SU-DHL-6 (cell line): ENCODE data around the gene EIF4G2.

Experiments used
- H2AFZ ChIP-seq: fragments of 200-600 bp; sonication (generic); 2 replicates; pipeline ENCODE4 v1.6.1; 2014; ENCODE audit warnings: low read depth, mild to moderate bottlenecking, moderate library complexity, mixed read lengths, antibody characterized with exemption, low read length; ENCODE audit not compliant: severe bottlenecking
- H3F3A ChIP-seq: fragments of 200-600 bp; shearing (Covaris generic); 2 replicates; pipeline ENCODE4 v1.6.0; 2016; ENCODE audit warnings: antibody characterized with exemption, mild to moderate bottlenecking; ENCODE audit not compliant: insufficient read depth
- H3K27ac ChIP-seq: fragments of 200-600 bp; sonication (generic); 2 replicates; pipeline ENCODE4 v1.5.1; 2016; ENCODE audit warnings: low read depth, mild to moderate bottlenecking, low read length, moderate library complexity, mixed read lengths
- H3K27me3 ChIP-seq: fragments of 200-600 bp; sonication (generic), shearing (Covaris generic); 2 replicates; pipeline ENCODE4 v1.6.0; 2014; ENCODE audit warnings: mild to moderate bottlenecking, low read length
- H3K36me3 ChIP-seq: fragments of 200-600 bp; sonication (generic); 2 replicates; pipeline ENCODE4 v1.6.1; 2014; ENCODE audit warnings: mild to moderate bottlenecking, low read length, mixed read lengths
- H3K4me2 ChIP-seq: fragments of 300-600, 200-600 bp; shearing (Covaris generic), sonication (generic); 2 replicates; pipeline ENCODE4 v1.6.0; 2014; ENCODE audit warnings: low read length, low read depth, mild to moderate bottlenecking; ENCODE audit not compliant: poor library complexity, severe bottlenecking
- H3K4me3 ChIP-seq: fragments of 200-600 bp; sonication (generic); 2 replicates; pipeline ENCODE4 v1.5.1; 2014; ENCODE audit warnings: antibody characterized with exemption, low read length, mild to moderate bottlenecking, mixed read lengths; ENCODE audit not compliant: insufficient read depth, poor library complexity, severe bottlenecking
- H3K79me2 ChIP-seq: fragments of 200-600 bp; sonication (generic); 2 replicates; pipeline ENCODE4 v1.6.1; 2014; ENCODE audit warnings: mild to moderate bottlenecking, low read length, moderate library complexity; ENCODE audit not compliant: insufficient read depth
- H3K9ac ChIP-seq: fragments of 200-600 bp; sonication (generic); 2 replicates; pipeline ENCODE4 v1.7.0; 2014; ENCODE audit warnings: mild to moderate bottlenecking, low read length
- H3K9me2 ChIP-seq: fragments of 200-600 bp; sonication (generic); replicated peaks from 2 replicates; pipeline ENCODE4 v1.6.1; 2014; ENCODE audit warnings: low read length; ENCODE audit not compliant: insufficient read depth
- H3K9me3 ChIP-seq: fragments of 200-600 bp; sonication (generic); 2 replicates; pipeline ENCODE4 v1.6.1; 2014; ENCODE audit warnings: low read length, mixed read lengths; ENCODE audit not compliant: insufficient read depth
- H4K20me1 ChIP-seq: fragments of 200-600 bp; sonication (generic); 2 replicates; pipeline ENCODE4 v1.6.1; 2014; ENCODE audit warnings: low read depth, mild to moderate bottlenecking, antibody characterized with exemption, low read length, moderate library complexity, mixed read lengths
- EZH2phosphoT487 ChIP-seq: fragments of 200-600 bp; sonication (generic), shearing (Covaris generic); conservative IDR thresholded peaks from 2 replicates; pipeline ENCODE4 v1.6.1; 2018; ENCODE audit warnings: mild to moderate bottlenecking, antibody characterized with exemption, low read length, moderate library complexity, mixed read lengths
- TF ChIP-seq, protein P1 (sequence below): fragments of 200-600 bp; sonication (generic); IDR thresholded peaks from one replicate; pipeline ENCODE4 v1.5.1; 2017; ENCODE audit warnings: antibody characterized with exemption, mild to moderate bottlenecking, low read length, moderate library complexity; ENCODE audit not compliant: insufficient read depth, poor library complexity, severe bottlenecking

The EIF4G2 gene

DNA sequence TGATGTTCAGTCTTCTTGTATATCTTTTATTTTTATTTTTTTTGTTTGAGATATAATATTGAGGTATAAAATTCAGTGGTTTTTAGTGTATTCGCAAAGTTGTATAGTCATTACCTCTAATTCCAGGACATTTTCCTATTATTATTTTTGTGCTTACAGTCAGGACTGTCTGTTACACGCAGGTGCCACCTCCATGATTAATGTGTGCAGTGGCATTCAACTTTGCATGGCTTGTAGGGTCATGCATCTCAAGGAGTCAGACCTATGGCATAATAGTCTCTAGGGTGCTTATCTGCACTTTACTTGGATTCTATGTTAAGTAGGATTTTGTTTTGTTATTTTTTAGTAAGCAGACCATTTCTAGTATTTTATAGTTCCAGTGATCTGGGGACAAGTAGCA is 56.7 kb downstream of the EIF4G2 start:
- peak overlapping the region; percentile 95 for H3K9ac ChIP-seq

DNA sequence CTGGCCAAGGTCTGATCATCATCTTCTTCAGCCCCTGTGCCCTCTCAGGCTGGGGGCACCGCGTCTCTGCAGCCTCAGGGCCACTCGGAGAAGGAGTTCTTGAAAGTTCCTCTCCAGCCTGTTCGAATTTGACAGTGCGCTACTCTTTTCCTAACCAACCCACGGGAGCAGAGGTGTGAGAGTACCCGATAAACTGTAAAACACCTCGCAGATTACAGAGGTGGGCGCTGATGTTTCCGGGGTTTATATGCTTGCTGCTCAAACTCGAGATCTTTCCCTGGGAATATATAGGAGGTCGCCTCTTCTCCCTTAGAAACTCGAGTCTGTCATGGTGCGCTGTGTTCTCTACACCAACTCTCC is 57.2 kb downstream of the EIF4G2 start:
- peaks cover 14% of the 10 kb centered on the region for H3F3A ChIP-seq
- H3K36me3 ChIP-seq: peaks cover 24% of the 10 kb centered on the region
- no peaks in the 10 kb centered on the region for H3K9me2 ChIP-seq
- no peaks in the 10 kb centered on the region for H4K20me1 ChIP-seq
- no peaks in the 10 kb centered on the region for H3K27me3 ChIP-seq
- peak overlapping the region; percentile 87 for H3K4me2 ChIP-seq
- peaks cover 15% of the 10 kb centered on the region for H3K79me2 ChIP-seq
- TF ChIP-seq EZH2phosphoT487: no peak
- TF ChIP-seq, protein P1, sequence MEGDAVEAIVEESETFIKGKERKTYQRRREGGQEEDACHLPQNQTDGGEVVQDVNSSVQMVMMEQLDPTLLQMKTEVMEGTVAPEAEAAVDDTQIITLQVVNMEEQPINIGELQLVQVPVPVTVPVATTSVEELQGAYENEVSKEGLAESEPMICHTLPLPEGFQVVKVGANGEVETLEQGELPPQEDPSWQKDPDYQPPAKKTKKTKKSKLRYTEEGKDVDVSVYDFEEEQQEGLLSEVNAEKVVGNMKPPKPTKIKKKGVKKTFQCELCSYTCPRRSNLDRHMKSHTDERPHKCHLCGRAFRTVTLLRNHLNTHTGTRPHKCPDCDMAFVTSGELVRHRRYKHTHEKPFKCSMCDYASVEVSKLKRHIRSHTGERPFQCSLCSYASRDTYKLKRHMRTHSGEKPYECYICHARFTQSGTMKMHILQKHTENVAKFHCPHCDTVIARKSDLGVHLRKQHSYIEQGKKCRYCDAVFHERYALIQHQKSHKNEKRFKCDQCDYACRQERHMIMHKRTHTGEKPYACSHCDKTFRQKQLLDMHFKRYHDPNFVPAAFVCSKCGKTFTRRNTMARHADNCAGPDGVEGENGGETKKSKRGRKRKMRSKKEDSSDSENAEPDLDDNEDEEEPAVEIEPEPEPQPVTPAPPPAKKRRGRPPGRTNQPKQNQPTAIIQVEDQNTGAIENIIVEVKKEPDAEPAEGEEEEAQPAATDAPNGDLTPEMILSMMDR: no peak
- H3K9ac ChIP-seq: peak overlapping the region; percentile 95
- H2AFZ ChIP-seq: peak overlapping the region; percentile 93
- no peaks in the 10 kb centered on the region for H3K9me3 ChIP-seq
- peak overlapping the region; percentile 59 for H3K27ac ChIP-seq
- peak overlapping the region; percentile 98 for H3K4me3 ChIP-seq

More for the DNA sequence above, 56.7 kb downstream of the EIF4G2 start:
- H3K27ac ChIP-seq: no peak overlapping the region
- no peaks in the 10 kb centered on the region for H3K9me3 ChIP-seq
- H3K4me3 ChIP-seq: peak overlapping the region; percentile 98
- TF ChIP-seq, protein P1: no peak
- no peak for TF ChIP-seq EZH2phosphoT487
- H3K9me2 ChIP-seq: no peaks in the 10 kb centered on the region
- no peak overlapping the region for H2AFZ ChIP-seq
- H3K79me2 ChIP-seq: peaks cover 15% of the 10 kb centered on the region
- H3K27me3 ChIP-seq: no peaks in the 10 kb centered on the region
- H4K20me1 ChIP-seq: no peaks in the 10 kb centered on the region
- peaks cover 27% of the 10 kb centered on the region for H3K36me3 ChIP-seq
- H3F3A ChIP-seq: peaks cover 14% of the 10 kb centered on the region
- peak overlapping the region; percentile 87 for H3K4me2 ChIP-seq

- Histone ChIP-seq H3K4me2 (peak within 1 kb of the TSS; percentile 87), H3K9me2 (no peaks in the 10 kb centered on the region), H4K20me1 (no peaks in the 10 kb centered on the region), H3K9ac (peak within 1 kb of the TSS; percentile 95), H3K36me3 (peaks cover 23% of the 10 kb centered on the region), H3K27ac (peak within 1 kb of the TSS; percentile 59), H3K9me3 (no peaks in the 10 kb centered on the region), H3K79me2 (peaks cover 15% of the 10 kb centered on the region), H3K4me3 (peak within 1 kb of the TSS; percentile 98), H3F3A (peaks cover 14% of the 10 kb centered on the region), H3K27me3 (no peaks in the 10 kb centered on the region), H2AFZ (peak within 1 kb of the TSS; percentile 93)
- TF ChIP-seq EZH2phosphoT487: no peak
- TF ChIP-seq, protein P1: no peak
These were observed 57.7 kb downstream of the EIF4G2 start, which contains the start of gene CTR9 for GRCh38 chr11:10750838-10751580. Gene CTR9 (plus strand): TSS chr11:10751246. CDS start chr11:10751413, 167 bp downstream.
